HG02970 (cell line): ENCODE measurements around the gene RFX2.

Experiments
- ATAC-seq: cut with Tn5 transposase; IDR thresholded peaks from one replicate; pipeline ENCODE4 v1.9.1; 2021; ENCODE audit warnings: mild to moderate bottlenecking, moderate library complexity, moderate number of reproducible peaks; ENCODE audit not compliant: unreplicated experiment, low FRiP score

Gene RFX2

GRCh38 chr19:6110360-6110977 is at the start of gene RFX2:
RFX2 (minus strand) TSS chr19:6110500; CDS start chr19:6047496, 63,004 bp downstream.
- peak; percentile 94 for ATAC-seq

GRCh38 chr19:6156033-6156432 is 45.7 kb upstream of the RFX2 start:
- ATAC-seq, result no peak

- no peak for ATAC-seq
Observed at GRCh38 chr19:6150289-6150688, 40.0 kb upstream of the RFX2 start.

- no peak for ATAC-seq
Observed at GRCh38 chr19:6141217-6141616, 30.9 kb upstream of the RFX2 start.

- ATAC-seq, result no peak
Observed at GRCh38 chr19:6138511-6138910, 28.2 kb upstream of the RFX2 start.

GRCh38 chr19:6138066-6138465 is 27.8 kb upstream of the RFX2 start:
- no peak for ATAC-seq

GRCh38 chr19:6133231-6133630 is 22.9 kb upstream of the RFX2 start:
- no peak for ATAC-seq

GRCh38 chr19:6132482-6132881 is 22.2 kb upstream of the RFX2 start:
- no peak for ATAC-seq

- ATAC-seq, result no peak
Observed at GRCh38 chr19:6127716-6128335, 17.5 kb upstream of the RFX2 start.

- no peak for ATAC-seq
Observed at GRCh38 chr19:6126335-6126974, 16.2 kb upstream of the RFX2 start.

- ATAC-seq, result no peak
Observed at GRCh38 chr19:6125571-6125989, 15.3 kb upstream of the RFX2 start.

GRCh38 chr19:6119031-6119430 is 8.7 kb upstream of the RFX2 start:
- ATAC-seq, result no peak

- no peak for ATAC-seq
Observed at GRCh38 chr19:6118043-6118442, 7.7 kb upstream of the RFX2 start.

- no peak for ATAC-seq
Observed at GRCh38 chr19:6117534-6117933, 7.2 kb upstream of the RFX2 start.

GRCh38 chr19:6116749-6117430 is 6.6 kb upstream of the RFX2 start:
- no peak for ATAC-seq

GRCh38 chr19:6115992-6116391 is 5.7 kb upstream of the RFX2 start:
- ATAC-seq, result no peak

- no peak for ATAC-seq
Observed at GRCh38 chr19:6113616-6114188, 3.4 kb upstream of the RFX2 start.

- ATAC-seq, result no peak
Observed at GRCh38 chr19:6109947-6110346, 353 bp downstream of the RFX2 start.

- ATAC-seq, result no peak
Observed at GRCh38 chr19:6108721-6109633, 1.3 kb downstream of the RFX2 start.
